CD4-positive, CD25-positive, alpha-beta regulatory T cell (primary cell): ENCODE measurements around the gene GSTK1. TPM values are rescaled to one million over a fixed set of nuclear protein-coding genes. Genes with fewer than 3 reads are reported as not detected.

ENCODE experiments used
- ATAC-seq, 2 donors: fragments of 150-1000 bp; cut with Tn5 transposase; one replicate each; pipeline ENCODE4 v1.10.0; 2021; ENCODE audit warnings: low read depth in 2 of 2, moderate number of reproducible peaks in 2 of 2, moderate library complexity in 1 of 2
- DNase-seq, 3 donors: peaks; one replicate each; pipeline versions ENCODE4 v3.0.0 to v3.0.0-alpha.2; 2012 to 2022; ENCODE audit warnings: mixed read lengths in 1 of 3
- H3K27ac ChIP-seq: one replicate; pipeline ENCODE4 v1.7.0; 2013; ENCODE audit warnings: mild to moderate bottlenecking, low read length; ENCODE audit not compliant: insufficient read depth, poor library complexity, severe bottlenecking
- H3K27me3 ChIP-seq: one replicate; pipeline ENCODE4 v1.7.0; 2013; ENCODE audit warnings: low read length; ENCODE audit not compliant: control insufficient read depth, insufficient read depth
- H3K36me3 ChIP-seq: one replicate; pipeline ENCODE4 v1.7.0; 2013; ENCODE audit warnings: mild to moderate bottlenecking, low read length, moderate library complexity; ENCODE audit not compliant: control insufficient read depth, insufficient read depth
- H3K4me1 ChIP-seq: 2 replicates; pipeline ENCODE4 v1.7.0; 2013; ENCODE audit warnings: mild to moderate bottlenecking, low read length; ENCODE audit not compliant: insufficient read depth, control insufficient read depth, poor library complexity, severe bottlenecking
- H3K4me3 ChIP-seq: one replicate; pipeline ENCODE4 v1.7.0; 2013; ENCODE audit warnings: low read depth, mild to moderate bottlenecking, low read length, moderate library complexity
- H3K9me3 ChIP-seq, 2 experiments: 1 replicate in 1 of 2; 2 replicates in 1 of 2; pipeline ENCODE4 v1.7.0; 2013; ENCODE audit warnings: low read length in 2 of 2, mild to moderate bottlenecking in 1 of 2, moderate library complexity in 1 of 2; ENCODE audit not compliant: control insufficient read depth in 2 of 2
- H3K27ac Mint-ChIP-seq, 3 donors: one replicate each; pipeline ENCODE4 v1.8.0; 2020 to 2022; ENCODE audit warnings: mild to moderate bottlenecking in 3 of 3, mixed read lengths in 3 of 3, moderate library complexity in 2 of 3
- H3K27me3 Mint-ChIP-seq: one replicate; pipeline ENCODE4 v1.8.0; 2022; ENCODE audit warnings: mild to moderate bottlenecking, mixed read lengths
- H3K36me3 Mint-ChIP-seq: one replicate; pipeline ENCODE4 v1.8.0; 2020; ENCODE audit warnings: mixed read lengths
- H3K4me1 Mint-ChIP-seq, 4 donors: one replicate each; pipeline ENCODE4 v1.8.0; 2020 to 2022; ENCODE audit warnings: mixed read lengths in 4 of 4, mild to moderate bottlenecking in 1 of 4
- H3K4me3 Mint-ChIP-seq, 4 donors: one replicate each; pipeline ENCODE4 v1.8.0; 2020 to 2022; ENCODE audit warnings: mild to moderate bottlenecking in 4 of 4, mixed read lengths in 4 of 4, moderate library complexity in 3 of 4
- H3K9me3 Mint-ChIP-seq, 7 donors: one replicate each; pipeline ENCODE4 v1.8.0; 2020 to 2022; ENCODE audit warnings: mixed read lengths in 7 of 7, mild to moderate bottlenecking in 3 of 7, moderate library complexity in 2 of 7
- polyA plus RNA-seq, 4 donors: library from polyadenylated mRNA; unstranded; fragments of 300-500 nt; fragmentation: Illumina TruSeq; gene quantifications; one replicate each; pipeline ENCODE4 v1.2.3, GENCODE V29; 2021
- total RNA-seq: library from RNA; stranded (reverse); gene quantifications from one replicate; pipeline ENCODE4 v1.2.3, GENCODE V29; 2022

GSTK1 gene
- total and polyA plus RNA-seq, 5 donors from 2014 or later: 475 to 845 (median 697) TPM

GRCh38 chr7:143248761-143249354, 14.4 kb upstream of the GSTK1 start:
- peaks cover 6% of the 10 kb centered on the region for H3K36me3 Mint-ChIP-seq
- DNase-seq (no peak), ATAC-seq (no peak)
- peaks cover 0 to 20% (median 13%) of the 10 kb centered on the region in 7 donors for H3K9me3 Mint-ChIP-seq
- Histone ChIP-seq H3K27me3 (no peaks in the 10 kb centered on the region), H3K9me3 (peaks cover 0 to 6% of the 10 kb centered on the region in 2 experiments), H3K4me1 (peaks cover 78% of the 10 kb centered on the region), H3K4me3 (peak overlapping the region; percentile 16), H3K36me3 (no peaks in the 10 kb centered on the region), H3K27ac (no peak overlapping the region)
- peak overlapping the region in 3 of 4 donors; percentile 34 to 68 (median 41) for H3K4me3 Mint-ChIP-seq
- peak overlapping the region; percentile 66 to 94 (median 90) for H3K27ac Mint-ChIP-seq
- no peaks in the 10 kb centered on the region for H3K27me3 Mint-ChIP-seq
- peaks cover 33 to 93% (median 75%) of the 10 kb centered on the region in 4 donors for H3K4me1 Mint-ChIP-seq

- peaks cover 0 to 6% of the 10 kb centered on the region in 2 experiments for H3K9me3 ChIP-seq
- H3K27me3 Mint-ChIP-seq: no peaks in the 10 kb centered on the region
- peak overlapping the region; percentile 72 for H3K27ac ChIP-seq
- peak overlapping the region; percentile 67 for H3K4me3 ChIP-seq
- H3K27me3 ChIP-seq: no peaks in the 10 kb centered on the region
- H3K4me1 Mint-ChIP-seq: peaks cover 33 to 93% (median 76%) of the 10 kb centered on the region in 4 donors
- DNase-seq (no peak), ATAC-seq (no peak)
- no peaks in the 10 kb centered on the region for H3K36me3 ChIP-seq
- peaks cover 0 to 26% (median 15%) of the 10 kb centered on the region in 7 donors for H3K9me3 Mint-ChIP-seq
- peaks cover 6% of the 10 kb centered on the region for H3K36me3 Mint-ChIP-seq
- H3K4me3 Mint-ChIP-seq: peak overlapping the region; percentile 21 to 64 (median 44)
- peaks cover 71% of the 10 kb centered on the region for H3K4me1 ChIP-seq
- peak overlapping the region in 2 of 3 donors; percentile 91 to 94 for H3K27ac Mint-ChIP-seq
These were observed 13.0 kb upstream of the GSTK1 start for GRCh38 chr7:143250199-143250598.

GRCh38 chr7:143250822-143251221, 12.4 kb upstream of the GSTK1 start:
- peak overlapping the region; percentile 67 for H3K4me3 ChIP-seq
- H3K4me1 Mint-ChIP-seq: peaks cover 34 to 93% (median 76%) of the 10 kb centered on the region in 4 donors

GRCh38 chr7:143252006-143252405, 11.2 kb upstream of the GSTK1 start:
- Mint-ChIP-seq H3K4me3 (peak overlapping the region; percentile 55 to 76 (median 65)), H3K9me3 (peaks cover 3 to 26% (median 13%) of the 10 kb centered on the region in 7 donors), H3K4me1 (peaks cover 29 to 92% (median 75%) of the 10 kb centered on the region in 4 donors), H3K27me3 (no peaks in the 10 kb centered on the region), H3K36me3 (peaks cover 6% of the 10 kb centered on the region), H3K27ac (peak overlapping the region; percentile 25 to 94 (median 26))
- Histone ChIP-seq H3K27me3 (no peaks in the 10 kb centered on the region), H3K9me3 (peaks cover 0 to 6% of the 10 kb centered on the region in 2 experiments), H3K4me1 (peaks cover 72% of the 10 kb centered on the region), H3K36me3 (no peaks in the 10 kb centered on the region), H3K27ac (peak overlapping the region; percentile 72), H3K4me3 (peak overlapping the region; percentile 67)
- DNase-seq (peak in 1 of 3 donors; percentile 38), ATAC-seq (no peak)

More at GRCh38 chr7:143250822-143251221, 12.4 kb upstream of the GSTK1 start:
- Mint-ChIP-seq H3K9me3 (peaks cover 3 to 26% (median 15%) of the 10 kb centered on the region in 7 donors), H3K36me3 (peaks cover 6% of the 10 kb centered on the region), H3K4me3 (peak overlapping the region; percentile 52 to 76 (median 65)), H3K27ac (peak overlapping the region; percentile 53 to 94 (median 62)), H3K27me3 (no peaks in the 10 kb centered on the region)
- DNase-seq: peak in 2 of 3 donors; percentile 78 to 84
- peak; percentile 78 for ATAC-seq
- Histone ChIP-seq H3K27me3 (no peaks in the 10 kb centered on the region), H3K4me1 (peaks cover 71% of the 10 kb centered on the region), H3K27ac (peak overlapping the region; percentile 72), H3K9me3 (peaks cover 0 to 6% of the 10 kb centered on the region in 2 experiments), H3K36me3 (no peaks in the 10 kb centered on the region)

GRCh38 chr7:143255564-143255963, 7.7 kb upstream of the GSTK1 start:
- Histone ChIP-seq H3K4me3 (peak overlapping the region; percentile 64), H3K4me1 (peaks cover 62% of the 10 kb centered on the region), H3K27ac (peak overlapping the region; percentile 49), H3K27me3 (no peaks in the 10 kb centered on the region), H3K36me3 (no peaks in the 10 kb centered on the region), H3K9me3 (no peaks in the 10 kb centered on the region)
- Mint-ChIP-seq H3K36me3 (no peaks in the 10 kb centered on the region), H3K27ac (peak overlapping the region; percentile 74 to 95 (median 78)), H3K4me3 (peak overlapping the region; percentile 48 to 72 (median 66)), H3K4me1 (peaks cover 47 to 91% (median 75%) of the 10 kb centered on the region in 4 donors), H3K9me3 (peaks cover 0 to 19% (median 10%) of the 10 kb centered on the region in 7 donors), H3K27me3 (no peaks in the 10 kb centered on the region)
- ATAC-seq (no peak), DNase-seq (no peak)

GRCh38 chr7:143256325-143256724, 6.9 kb upstream of the GSTK1 start:
- ATAC-seq: no peak
- Histone ChIP-seq H3K4me3 (peak overlapping the region; percentile 10), H3K36me3 (no peaks in the 10 kb centered on the region), H3K27ac (no peak overlapping the region), H3K4me1 (peaks cover 58% of the 10 kb centered on the region), H3K27me3 (no peaks in the 10 kb centered on the region), H3K9me3 (no peaks in the 10 kb centered on the region)
- Mint-ChIP-seq H3K9me3 (peaks cover 0 to 19% (median 8%) of the 10 kb centered on the region in 7 donors), H3K36me3 (no peaks in the 10 kb centered on the region), H3K4me1 (peaks cover 40 to 89% (median 71%) of the 10 kb centered on the region in 4 donors), H3K4me3 (peak overlapping the region in 2 of 4 donors; percentile 3 to 4), H3K27me3 (no peaks in the 10 kb centered on the region), H3K27ac (peak overlapping the region; percentile 63 to 74 (median 69))
- no peak for DNase-seq

- Histone ChIP-seq H3K27ac (no peak overlapping the region), H3K4me3 (no peak overlapping the region), H3K36me3 (no peaks in the 10 kb centered on the region), H3K4me1 (peaks cover 54% of the 10 kb centered on the region), H3K27me3 (no peaks in the 10 kb centered on the region), H3K9me3 (no peaks in the 10 kb centered on the region)
- Mint-ChIP-seq H3K4me3 (peak overlapping the region in 2 of 4 donors; percentile 3 to 4), H3K27ac (peak overlapping the region; percentile 63 to 74 (median 72)), H3K27me3 (no peaks in the 10 kb centered on the region), H3K9me3 (peaks cover 0 to 19% (median 7%) of the 10 kb centered on the region in 7 donors), H3K36me3 (no peaks in the 10 kb centered on the region), H3K4me1 (peaks cover 40 to 88% (median 69%) of the 10 kb centered on the region in 4 donors)
- ATAC-seq (no peak), DNase-seq (no peak)
These were observed 6.3 kb upstream of the GSTK1 start for GRCh38 chr7:143256932-143257331.
